Stromal cell of bone marrow (primary cell): ENCODE results near the gene CACNA1A.
A peak's percentile ranks its signal among the peaks of the same experiment; 100 is the strongest.
"Not testable (repeated sequence)": the region's sequence is repeated elsewhere in the genome, so short reads cannot be mapped to it uniquely, and the experiment has no call there.

Experiments used
- DNase-seq: peaks from one replicate; pipeline ENCODE4 v3.0.0-alpha.2; 2012; ENCODE audit warnings: low read depth

CACNA1A gene

DNA sequence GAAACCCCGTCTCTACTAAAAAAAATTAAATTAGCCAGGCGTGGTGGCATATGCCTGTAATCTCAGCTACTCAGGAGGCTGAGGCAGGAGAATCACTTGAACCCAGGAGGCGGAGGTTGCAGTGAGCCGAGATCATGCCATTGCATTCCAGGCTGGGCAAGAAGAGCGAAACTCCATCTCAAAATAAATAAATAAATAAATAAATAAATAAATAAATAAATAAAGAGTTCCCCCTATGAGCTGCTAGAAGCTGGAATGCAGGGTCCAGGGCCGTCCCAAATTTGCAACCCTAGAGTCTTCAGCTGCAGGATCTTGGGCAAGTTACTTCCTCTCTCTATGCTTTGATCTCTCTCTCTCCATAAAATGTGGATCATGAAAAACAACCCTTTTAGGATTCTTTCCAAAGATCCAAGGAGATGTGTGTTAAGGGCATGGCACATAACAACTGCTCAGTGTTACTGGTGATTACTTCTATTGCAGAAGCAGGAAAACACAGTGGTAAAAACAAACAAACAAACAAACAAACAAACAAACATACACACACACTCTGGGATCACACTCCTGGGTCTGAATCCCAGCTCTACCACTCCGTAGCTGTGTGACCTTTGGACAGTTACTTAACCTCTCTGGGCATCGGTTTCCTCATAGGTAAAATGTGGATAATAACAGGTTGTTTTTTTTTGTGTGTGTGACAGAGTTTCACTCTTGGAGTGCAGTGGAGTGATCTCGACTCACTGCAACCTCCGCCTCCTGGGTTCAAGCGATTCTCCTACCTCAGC lies 78.8 kb downstream of the CACNA1A start:
- no peak for DNase-seq

GRCh38 chr19:13425875-13426274 lies 80.4 kb downstream of the CACNA1A start:
- DNase-seq: not testable (repeated sequence)

DNA sequence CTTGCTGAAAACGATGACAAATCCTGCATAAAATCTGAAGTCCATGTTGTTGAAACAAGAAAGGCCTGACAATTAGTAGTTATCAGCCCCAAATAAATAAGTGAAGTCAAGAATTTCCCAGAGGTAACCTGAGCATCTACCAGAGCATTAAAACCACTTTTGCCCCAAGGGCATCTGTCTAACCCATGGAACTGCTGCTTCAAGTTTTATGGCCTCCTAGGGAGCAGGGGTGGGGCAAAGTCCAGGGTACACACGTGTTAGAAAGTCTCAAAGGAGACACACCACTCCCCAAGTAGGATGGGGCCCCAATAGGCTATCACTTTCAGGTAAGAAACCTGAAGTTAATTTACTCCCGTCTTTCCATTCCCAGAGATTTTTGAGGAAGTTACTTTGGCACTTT lies 81.1 kb downstream of the CACNA1A start:
- DNase-seq: no peak

DNA sequence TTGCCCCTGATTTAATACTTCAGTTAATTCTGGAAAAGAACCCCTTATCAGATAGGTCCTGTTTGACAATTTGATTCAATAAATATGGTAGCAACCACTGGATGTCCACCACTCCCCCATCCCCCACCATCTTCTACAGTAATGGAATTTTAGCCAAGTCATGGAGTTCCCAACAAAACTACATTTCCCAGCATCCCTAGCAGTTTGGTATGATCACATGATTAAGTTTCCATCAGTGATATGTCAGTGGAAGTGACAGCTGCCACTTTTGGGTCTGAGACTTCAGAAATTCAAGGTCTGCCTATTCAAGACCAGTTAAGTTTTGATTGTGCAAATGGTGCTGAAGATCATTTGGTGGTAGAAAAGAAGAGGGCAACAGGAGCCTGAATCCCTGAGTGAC lies 85.5 kb downstream of the CACNA1A start:
- no peak for DNase-seq

GRCh38 chr19:13417054-13417453 lies 89.2 kb downstream of the CACNA1A start:
- no peak for DNase-seq

GRCh38 chr19:13411899-13412298 lies 94.4 kb downstream of the CACNA1A start:
- DNase-seq: no peak

- no peak for DNase-seq
Observed at GRCh38 chr19:13410946-13411345, 95.3 kb downstream of the CACNA1A start.

- no peak for DNase-seq
Observed at GRCh38 chr19:13408889-13409518, 97.3 kb downstream of the CACNA1A start.

GRCh38 chr19:13404236-13404635 lies 102.0 kb downstream of the CACNA1A start:
- DNase-seq: no peak

GRCh38 chr19:13401388-13401787 lies 104.9 kb downstream of the CACNA1A start:
- DNase-seq: peak; percentile 34

DNA sequence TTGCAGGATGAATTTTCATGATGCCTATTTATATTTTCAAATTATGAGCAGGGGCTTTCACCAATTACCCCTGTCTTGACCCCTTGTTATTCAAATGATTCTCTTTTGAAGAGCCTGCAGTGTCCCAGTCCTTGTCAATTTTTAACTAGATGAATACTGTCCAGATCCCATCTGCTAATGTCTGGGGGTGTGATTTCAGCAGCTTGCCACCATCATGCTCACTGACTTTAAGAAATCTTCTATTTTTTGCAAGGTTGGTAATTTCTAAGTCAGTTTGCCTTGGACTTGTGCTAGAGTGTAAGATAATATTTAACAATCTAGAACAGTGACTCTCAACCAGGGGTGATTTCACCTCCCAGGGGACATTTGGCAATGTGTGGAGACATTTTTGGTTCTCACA lies 106.0 kb downstream of the CACNA1A start:
- no peak for DNase-seq

DNA sequence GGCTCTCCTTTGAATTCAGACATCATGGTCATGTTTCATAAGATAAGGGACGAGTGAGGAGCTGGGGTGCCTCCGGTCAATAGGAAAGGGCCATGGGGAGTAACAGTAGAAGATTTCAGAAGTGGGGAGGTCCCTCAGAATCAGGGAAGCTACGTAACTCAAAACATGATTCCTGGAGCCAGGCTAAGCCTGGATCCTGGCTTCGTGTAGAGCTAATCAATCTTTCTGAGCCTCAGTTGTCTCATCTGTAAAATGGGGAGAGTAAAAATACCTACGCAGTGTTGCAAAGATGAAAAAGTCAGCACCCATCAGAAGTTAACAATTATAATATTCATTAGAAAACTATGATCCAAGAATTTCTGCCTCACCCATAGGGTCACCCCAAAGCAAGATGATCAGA lies 106.5 kb downstream of the CACNA1A start:
- DNase-seq: no peak

DNA sequence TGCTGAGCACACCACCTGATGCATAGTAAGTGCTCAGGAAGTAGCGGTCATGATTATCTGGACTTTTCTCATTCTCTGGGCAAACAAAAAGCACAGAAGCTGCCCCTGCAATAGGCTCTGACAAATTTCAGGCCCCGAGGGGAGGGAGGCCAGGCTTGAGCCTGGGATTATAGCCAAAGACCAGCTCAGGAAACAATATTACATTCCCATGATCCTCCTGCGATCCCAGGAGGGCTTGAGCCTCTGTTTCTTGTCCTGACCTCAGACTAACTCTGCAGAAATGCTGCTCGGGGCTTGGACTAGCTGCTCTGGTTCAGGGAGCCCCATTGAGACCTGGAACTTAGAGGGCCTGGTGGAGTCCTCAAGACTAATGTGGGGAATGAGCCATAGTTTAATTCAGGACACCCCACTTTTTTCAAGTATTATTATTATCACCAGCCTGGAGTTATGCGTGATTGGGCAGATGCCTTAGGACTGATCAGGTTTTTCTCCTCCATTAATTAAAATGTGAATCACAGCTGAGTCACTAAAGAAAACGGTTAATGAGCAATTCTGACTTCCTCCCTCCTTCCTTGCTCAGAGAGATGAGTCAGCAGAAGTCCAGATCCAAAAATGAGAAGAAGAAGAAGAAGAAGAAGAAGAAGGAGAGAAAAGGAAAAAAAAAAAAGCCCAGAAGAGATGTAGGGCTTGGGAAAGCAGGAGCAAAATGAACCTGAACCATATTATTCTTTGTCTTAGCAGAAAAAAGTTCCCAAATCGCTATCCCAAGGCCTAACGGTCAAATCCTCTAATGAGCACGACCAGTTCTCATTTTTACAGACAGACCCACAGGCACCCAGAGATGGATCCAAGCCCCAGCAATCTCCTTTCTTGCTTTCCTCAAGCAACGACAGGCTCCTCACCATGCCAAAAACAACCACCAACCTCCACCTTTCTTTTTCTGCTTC lies 107.2 kb downstream of the CACNA1A start:
- peak; percentile 99 for DNase-seq

DNA sequence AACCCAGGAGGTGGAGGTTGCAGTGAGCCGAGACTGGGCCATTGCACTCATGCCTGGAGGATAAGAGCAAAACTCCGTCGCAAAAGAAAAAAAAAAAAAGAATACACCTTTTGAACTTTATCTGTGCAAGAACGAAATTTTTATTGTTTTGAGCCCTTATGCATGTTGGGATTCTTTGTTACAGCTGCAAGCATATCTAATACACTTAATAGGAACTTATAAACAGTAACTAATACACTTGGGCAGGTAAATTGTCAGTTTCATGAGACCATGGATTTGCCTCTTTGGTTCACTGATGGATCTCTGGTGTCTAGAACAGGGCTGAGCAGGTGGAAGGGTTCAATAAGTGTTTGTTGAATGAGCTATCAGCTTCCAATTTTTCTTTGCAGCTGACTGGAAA lies 108.1 kb downstream of the CACNA1A start:
- no peak for DNase-seq

- DNase-seq: peak; percentile 93
Observed at GRCh38 chr19:13396250-13397080, 109.8 kb downstream of the CACNA1A start.

DNA sequence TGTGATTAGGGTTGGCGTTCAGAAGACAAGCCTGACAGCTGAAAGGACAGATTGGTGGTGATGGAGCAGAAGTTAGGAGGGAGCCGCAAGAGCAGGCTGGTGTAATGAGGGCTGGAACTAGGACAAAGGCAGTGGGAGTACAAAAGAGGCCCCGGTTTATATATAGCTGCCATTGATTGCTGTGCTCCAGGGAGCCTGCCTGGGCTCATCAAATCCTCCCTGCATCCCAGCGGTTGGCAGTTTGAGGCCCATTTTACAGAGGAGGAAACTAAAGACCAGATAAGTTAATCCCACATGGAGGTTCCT lies 123.7 kb downstream of the CACNA1A start:
- DNase-seq: no peak

DNA sequence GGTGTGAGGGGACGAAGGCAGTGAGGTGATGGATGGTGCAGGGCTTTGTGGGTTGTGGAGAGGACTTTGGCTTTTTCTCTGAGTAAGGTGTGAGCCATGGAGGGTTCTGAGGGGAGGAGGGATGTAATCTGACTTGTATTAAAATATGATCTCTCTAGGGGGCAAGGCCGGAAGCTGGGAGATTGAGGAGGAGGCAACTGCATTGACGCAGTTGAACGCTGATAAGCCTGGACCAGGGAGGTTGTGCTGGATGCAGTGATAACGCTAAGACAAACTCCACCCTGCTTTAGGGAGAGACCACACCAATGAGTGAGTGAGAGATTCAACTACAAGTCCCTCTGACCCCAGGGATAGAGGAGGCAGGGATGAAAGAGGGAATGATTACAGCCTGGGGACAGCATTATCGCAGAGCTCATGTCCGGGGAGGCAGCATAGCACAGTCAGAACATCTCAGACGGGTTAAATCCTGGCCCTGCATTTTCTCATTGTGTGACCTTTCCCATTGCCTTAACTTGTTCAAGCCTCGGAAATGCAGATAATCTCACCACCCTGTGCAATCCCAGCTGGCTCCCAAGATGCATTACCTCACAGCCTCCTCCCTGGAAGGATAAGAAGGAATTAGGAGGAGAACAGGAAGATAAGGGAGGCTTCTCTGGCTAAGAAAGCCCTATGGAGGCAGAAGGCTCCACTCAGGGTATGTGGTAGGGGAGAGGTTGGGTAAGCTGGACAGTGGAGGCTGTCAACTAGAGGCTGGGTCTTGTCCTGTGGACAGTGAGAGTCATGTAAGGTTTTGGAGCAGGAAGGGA lies 124.2 kb downstream of the CACNA1A start:
- DNase-seq: no peak

GRCh38 chr19:13376537-13376936 lies 129.7 kb downstream of the CACNA1A start:
- no peak for DNase-seq

GRCh38 chr19:13373599-13373998 lies 132.7 kb downstream of the CACNA1A start:
- DNase-seq: no peak

GRCh38 chr19:13370948-13371347 lies 135.3 kb downstream of the CACNA1A start:
- no peak for DNase-seq

DNA sequence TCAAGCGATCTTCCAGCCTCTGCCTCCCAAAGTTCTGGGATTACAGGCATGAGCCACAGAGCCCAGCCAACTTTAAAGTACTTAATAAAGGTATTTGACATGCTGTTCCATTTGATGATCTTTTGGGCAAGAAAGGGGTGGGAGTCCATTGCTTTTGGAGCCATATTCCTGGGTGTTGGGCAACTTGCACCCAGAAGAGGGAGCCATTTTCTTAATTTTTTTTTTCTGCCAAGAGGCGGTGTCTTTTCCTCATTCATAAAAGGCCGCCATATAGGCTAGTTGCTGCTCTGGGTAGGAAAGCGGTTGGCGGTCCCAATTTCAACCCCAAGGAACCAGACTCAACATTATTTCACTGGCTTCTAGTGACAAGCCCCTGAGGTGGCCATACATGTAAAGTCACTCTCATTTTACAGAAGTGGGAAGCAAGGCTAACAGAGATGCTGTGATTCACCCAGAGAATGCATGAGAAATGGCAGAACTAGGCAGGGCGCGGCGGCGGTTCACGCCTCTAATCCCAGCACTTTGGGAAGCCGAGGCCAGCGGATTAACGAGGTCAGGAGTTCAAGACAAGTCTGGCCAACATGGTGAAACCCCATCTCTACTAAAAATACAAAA lies 139.6 kb downstream of the CACNA1A start:
- peak; percentile 11 for DNase-seq
